ENCODE data around the gene CACNA1H.

The CACNA1H gene

DNA sequence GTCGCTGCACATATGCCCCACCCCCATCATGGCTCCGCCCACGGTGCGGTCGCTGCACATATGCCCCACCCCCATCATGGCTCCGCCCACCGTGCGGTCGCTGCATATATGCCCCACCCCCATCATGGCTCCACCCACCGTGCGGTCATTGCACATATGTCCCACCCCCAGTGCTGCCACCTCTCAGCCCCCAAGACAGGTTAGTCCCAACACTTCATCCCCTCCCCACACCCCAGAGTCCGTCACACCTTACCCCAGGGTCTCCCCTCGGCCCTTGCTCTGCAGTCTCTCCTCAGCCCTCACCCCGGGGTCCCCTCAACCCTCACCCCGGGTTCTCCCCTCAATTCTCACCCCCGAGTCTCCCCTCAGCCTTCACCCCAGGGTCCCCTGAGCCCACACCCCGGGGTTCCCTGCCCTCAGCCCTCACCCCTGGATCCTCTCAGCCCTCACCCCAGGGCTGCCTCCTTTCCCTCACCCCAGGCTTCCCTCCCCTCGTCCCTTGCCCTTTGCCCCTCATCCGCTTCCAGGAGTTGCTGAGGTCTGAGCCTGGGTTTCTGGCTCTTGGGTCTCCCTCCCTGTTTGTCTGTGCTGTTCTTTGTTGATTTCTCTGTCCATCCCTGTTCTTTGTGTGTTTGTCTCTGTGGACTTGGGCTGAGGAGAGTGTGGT lies 46.6 kb downstream of the CACNA1H start:
- H4K20me1 ChIP-seq (ENCODE audit: insufficient read depth, low read length) = 0 out of 2 replicates have a peak, but pooled peaks cover 3% of the 10 kb centered on the region
- H3K4me2 ChIP-seq (ENCODE audit: low read length) = no peak overlapping the region
- H2AFZ ChIP-seq (ENCODE audit: low read depth, low read length) = no peak overlapping the region
- TF ChIP-seq CTCF (IDR thresholded peaks at IDR 0.05; ENCODE audit: low read depth, low read length) = no peak
- no peak for TF ChIP-seq EZH2phosphoT487 (IDR thresholded peaks at IDR 0.05; ENCODE audit: low read depth)
- H3K9me3 ChIP-seq (ENCODE audit: insufficient read depth, low read length) = no peaks in the 10 kb centered on the region
- no peaks in the 10 kb centered on the region for H3K27me3 ChIP-seq (ENCODE audit: low read depth, low read length)
- no peak overlapping the region for H3K4me3 ChIP-seq (ENCODE audit: low read length)
- H3K27ac ChIP-seq (ENCODE audit: low read length) = no peak overlapping the region
- no peaks in the 10 kb centered on the region for H3K4me1 ChIP-seq (ENCODE audit: low read length)
- H3K36me3 ChIP-seq (replicated peaks; ENCODE audit: low read depth, low read length) = no peaks in the 10 kb centered on the region
- no peaks in the 10 kb centered on the region for H3K79me2 ChIP-seq (ENCODE audit: low read length)
- no peak overlapping the region for H3K9ac ChIP-seq (ENCODE audit: low read length)

- no peaks in the 10 kb centered on the region for H3K9me3 ChIP-seq (ENCODE audit: insufficient read depth, low read length)
- H3K4me3 ChIP-seq (ENCODE audit: low read length) = no peak overlapping the region
- H3K9ac ChIP-seq (ENCODE audit: low read length) = no peak overlapping the region
- no peaks in the 10 kb centered on the region for H3K79me2 ChIP-seq (ENCODE audit: low read length)
- 0 out of 2 replicates have a peak, but pooled peaks cover 3% of the 10 kb centered on the region for H4K20me1 ChIP-seq (ENCODE audit: insufficient read depth, low read length)
- no peak overlapping the region for H3K4me2 ChIP-seq (ENCODE audit: low read length)
- H3K36me3 ChIP-seq (replicated peaks; ENCODE audit: low read depth, low read length) = no peaks in the 10 kb centered on the region
- no peak overlapping the region for H2AFZ ChIP-seq (ENCODE audit: low read depth, low read length)
- TF ChIP-seq CTCF (IDR thresholded peaks at IDR 0.05; ENCODE audit: low read depth, low read length) (no peak), EZH2phosphoT487 (IDR thresholded peaks at IDR 0.05; ENCODE audit: low read depth) (no peak)
- no peaks in the 10 kb centered on the region for H3K4me1 ChIP-seq (ENCODE audit: low read length)
- no peaks in the 10 kb centered on the region for H3K27me3 ChIP-seq (ENCODE audit: low read depth, low read length)
- H3K27ac ChIP-seq (ENCODE audit: low read length) = no peak overlapping the region
These were observed 47.2 kb downstream of the CACNA1H start for GRCh38 chr16:1200014-1200627.

GRCh38 chr16:1201444-1201843 lies 48.5 kb downstream of the CACNA1H start:
- Histone ChIP-seq H4K20me1 (ENCODE audit: insufficient read depth, low read length) (0 out of 2 replicates have a peak, but pooled peaks cover 3% of the 10 kb centered on the region), H3K79me2 (ENCODE audit: low read length) (no peaks in the 10 kb centered on the region), H3K4me2 (ENCODE audit: low read length) (no peak overlapping the region), H3K4me3 (ENCODE audit: low read length) (no peak overlapping the region), H3K36me3 (replicated peaks; ENCODE audit: low read depth, low read length) (no peaks in the 10 kb centered on the region), H2AFZ (ENCODE audit: low read depth, low read length) (no peak overlapping the region), H3K27me3 (ENCODE audit: low read depth, low read length) (no peaks in the 10 kb centered on the region), H3K9me3 (ENCODE audit: insufficient read depth, low read length) (no peaks in the 10 kb centered on the region), H3K4me1 (ENCODE audit: low read length) (no peaks in the 10 kb centered on the region), H3K9ac (ENCODE audit: low read length) (no peak overlapping the region), H3K27ac (ENCODE audit: low read length) (no peak overlapping the region)
- no peak for TF ChIP-seq CTCF (IDR thresholded peaks at IDR 0.05; ENCODE audit: low read depth, low read length)
- no peak for TF ChIP-seq EZH2phosphoT487 (IDR thresholded peaks at IDR 0.05; ENCODE audit: low read depth)

DNA sequence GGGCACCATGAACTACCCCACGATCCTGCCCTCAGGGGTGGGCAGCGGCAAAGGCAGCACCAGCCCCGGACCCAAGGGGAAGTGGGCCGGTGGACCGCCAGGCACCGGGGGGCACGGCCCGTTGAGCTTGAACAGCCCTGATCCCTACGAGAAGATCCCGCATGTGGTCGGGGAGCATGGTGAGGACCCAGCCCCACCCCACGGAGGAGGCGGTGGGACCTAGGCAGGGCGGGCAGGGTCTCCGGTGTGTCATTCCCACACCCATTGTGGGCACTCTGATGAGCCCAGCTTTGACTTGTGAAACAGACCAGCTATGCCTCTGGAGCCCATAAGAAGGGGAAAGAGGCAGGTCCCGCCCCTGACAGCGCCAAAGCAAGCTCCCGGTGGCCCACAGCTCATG lies 49.4 kb downstream of the CACNA1H start:
- no peaks in the 10 kb centered on the region for H3K9me3 ChIP-seq (ENCODE audit: insufficient read depth, low read length)
- H3K36me3 ChIP-seq (replicated peaks; ENCODE audit: low read depth, low read length) = no peaks in the 10 kb centered on the region
- no peak overlapping the region for H3K4me3 ChIP-seq (ENCODE audit: low read length)
- H3K27me3 ChIP-seq (ENCODE audit: low read depth, low read length) = no peaks in the 10 kb centered on the region
- H2AFZ ChIP-seq (ENCODE audit: low read depth, low read length) = no peak overlapping the region
- H4K20me1 ChIP-seq (ENCODE audit: insufficient read depth, low read length) = 0 out of 2 replicates have a peak, but pooled peaks cover 2% of the 10 kb centered on the region
- H3K27ac ChIP-seq (ENCODE audit: low read length) = no peak overlapping the region
- no peaks in the 10 kb centered on the region for H3K79me2 ChIP-seq (ENCODE audit: low read length)
- no peak for TF ChIP-seq EZH2phosphoT487 (IDR thresholded peaks at IDR 0.05; ENCODE audit: low read depth)
- H3K9ac ChIP-seq (ENCODE audit: low read length) = no peak overlapping the region
- H3K4me1 ChIP-seq (ENCODE audit: low read length) = no peaks in the 10 kb centered on the region
- H3K4me2 ChIP-seq (ENCODE audit: low read length) = no peak overlapping the region

Data from OCI-LY3 (cell line).